ENCODE measurements around the gene VSIG8. TPM values are rescaled to one million over a fixed set of nuclear protein-coding genes. Genes with fewer than 3 reads are reported as not detected.

VSIG8 gene
- total RNA-seq, 1 experiment from 2014 or later: not detected

DNA sequence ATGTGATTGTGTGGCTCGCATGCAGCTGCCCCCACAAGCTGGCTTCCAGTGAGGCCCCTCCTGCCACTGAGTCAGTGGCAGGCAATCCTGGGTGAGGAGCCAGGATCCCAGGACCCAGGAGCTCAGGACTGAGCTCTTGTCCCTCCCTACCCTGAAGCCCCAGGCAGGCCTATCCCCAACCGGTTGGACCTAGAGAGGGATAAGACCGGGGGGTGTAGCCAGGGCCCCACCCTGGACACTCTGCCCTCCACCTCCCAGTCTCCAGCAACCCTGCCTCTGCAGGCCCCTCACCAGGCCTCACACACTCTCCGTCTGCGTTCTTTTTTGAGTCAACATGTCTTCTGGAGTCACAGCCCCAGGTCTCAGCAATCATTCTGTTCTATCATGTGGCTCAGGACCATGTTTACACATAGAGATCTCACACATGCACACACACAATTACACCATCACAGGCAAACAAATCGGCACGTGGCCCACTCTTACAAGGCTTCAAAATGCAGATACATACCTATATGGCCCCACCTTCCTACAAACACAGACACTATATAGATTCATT lies 2.6 kb downstream of the VSIG8 start:
- H3K9me3 ChIP-seq (ENCODE audit: low read depth, low read length, poor library complexity, severe bottlenecking): no peaks in the 10 kb centered on the region
- POLR2A ChIA-PET (ENCODE audit: low non-redundant PET): no interaction called here
- TF ChIP-seq, protein P1, sequence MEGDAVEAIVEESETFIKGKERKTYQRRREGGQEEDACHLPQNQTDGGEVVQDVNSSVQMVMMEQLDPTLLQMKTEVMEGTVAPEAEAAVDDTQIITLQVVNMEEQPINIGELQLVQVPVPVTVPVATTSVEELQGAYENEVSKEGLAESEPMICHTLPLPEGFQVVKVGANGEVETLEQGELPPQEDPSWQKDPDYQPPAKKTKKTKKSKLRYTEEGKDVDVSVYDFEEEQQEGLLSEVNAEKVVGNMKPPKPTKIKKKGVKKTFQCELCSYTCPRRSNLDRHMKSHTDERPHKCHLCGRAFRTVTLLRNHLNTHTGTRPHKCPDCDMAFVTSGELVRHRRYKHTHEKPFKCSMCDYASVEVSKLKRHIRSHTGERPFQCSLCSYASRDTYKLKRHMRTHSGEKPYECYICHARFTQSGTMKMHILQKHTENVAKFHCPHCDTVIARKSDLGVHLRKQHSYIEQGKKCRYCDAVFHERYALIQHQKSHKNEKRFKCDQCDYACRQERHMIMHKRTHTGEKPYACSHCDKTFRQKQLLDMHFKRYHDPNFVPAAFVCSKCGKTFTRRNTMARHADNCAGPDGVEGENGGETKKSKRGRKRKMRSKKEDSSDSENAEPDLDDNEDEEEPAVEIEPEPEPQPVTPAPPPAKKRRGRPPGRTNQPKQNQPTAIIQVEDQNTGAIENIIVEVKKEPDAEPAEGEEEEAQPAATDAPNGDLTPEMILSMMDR (conservative IDR thresholded peaks at IDR 0.05; ENCODE audit: low read depth, low read length): no peak
- TF ChIP-seq EZH2 (IDR thresholded peaks at IDR 0.05; ENCODE audit: borderline replicate concordance, low read depth, low read length, poor library complexity, severe bottlenecking): no peak
- no peaks in the 10 kb centered on the region for H3K27me3 ChIP-seq (replicated peaks; ENCODE audit: insufficient read depth, low read depth, low read length, poor library complexity)
- no peaks in the 10 kb centered on the region for H3K36me3 ChIP-seq (ENCODE audit: insufficient read depth, low read length, poor library complexity, severe bottlenecking)
- CTCF ChIA-PET: no interaction called here
- H3K4me3 ChIP-seq (ENCODE audit: low read depth, low read length, poor library complexity, severe bottlenecking): no peak overlapping the region
- no peak for DNase-seq (ENCODE audit: low spot score)
- no peaks in the 10 kb centered on the region for H3K4me1 ChIP-seq (ENCODE audit: insufficient read depth, low read length, poor library complexity, severe bottlenecking)
- intact Hi-C loops (cut with micrococcal nuclease; ENCODE audit: unreplicated experiment): no loop called here
- BruUV-seq (replicated peaks): no TSS peak
- H3K27ac ChIP-seq (ENCODE audit: low read depth, low read length, poor library complexity, severe bottlenecking): no peak overlapping the region

DNA sequence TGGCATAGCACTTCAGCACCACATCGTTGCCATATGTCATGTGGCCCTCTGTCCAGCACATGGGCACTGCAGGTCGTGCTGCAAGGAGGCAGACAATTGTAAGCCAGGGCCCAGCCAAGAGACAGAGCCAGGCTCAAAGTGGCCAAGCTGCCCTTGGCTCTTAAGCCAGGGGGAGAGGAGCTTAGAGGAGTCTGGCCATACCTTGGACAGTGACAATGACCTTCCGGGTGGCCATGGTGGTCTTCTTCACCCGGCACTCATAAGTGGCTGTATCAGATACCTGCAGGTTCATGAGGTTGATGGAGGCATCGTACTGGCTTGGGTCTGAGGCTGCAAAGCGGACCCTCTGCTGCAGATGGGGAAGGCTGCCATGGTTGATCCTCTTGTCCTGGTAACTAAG lies 4.6 kb downstream of the VSIG8 start:
- Histone ChIP-seq H3K27ac (ENCODE audit: low read depth, low read length, poor library complexity, severe bottlenecking) (no peak overlapping the region), H3K4me3 (ENCODE audit: low read depth, low read length, poor library complexity, severe bottlenecking) (no peak overlapping the region), H3K27me3 (replicated peaks; ENCODE audit: insufficient read depth, low read depth, low read length, poor library complexity) (no peaks in the 10 kb centered on the region), H3K4me1 (ENCODE audit: insufficient read depth, low read length, poor library complexity, severe bottlenecking) (peaks cover 9% of the 10 kb centered on the region), H3K36me3 (ENCODE audit: insufficient read depth, low read length, poor library complexity, severe bottlenecking) (no peaks in the 10 kb centered on the region), H3K9me3 (ENCODE audit: low read depth, low read length, poor library complexity, severe bottlenecking) (no peaks in the 10 kb centered on the region)
- intact Hi-C loops (cut with micrococcal nuclease; ENCODE audit: unreplicated experiment): no loop called here
- CTCF ChIA-PET: no interaction called here
- no peak for DNase-seq (ENCODE audit: low spot score)
- BruUV-seq (replicated peaks): no TSS peak
- no peak for TF ChIP-seq EZH2 (IDR thresholded peaks at IDR 0.05; ENCODE audit: borderline replicate concordance, low read depth, low read length, poor library complexity, severe bottlenecking)
- POLR2A ChIA-PET (ENCODE audit: low non-redundant PET): no interaction called here

DNA sequence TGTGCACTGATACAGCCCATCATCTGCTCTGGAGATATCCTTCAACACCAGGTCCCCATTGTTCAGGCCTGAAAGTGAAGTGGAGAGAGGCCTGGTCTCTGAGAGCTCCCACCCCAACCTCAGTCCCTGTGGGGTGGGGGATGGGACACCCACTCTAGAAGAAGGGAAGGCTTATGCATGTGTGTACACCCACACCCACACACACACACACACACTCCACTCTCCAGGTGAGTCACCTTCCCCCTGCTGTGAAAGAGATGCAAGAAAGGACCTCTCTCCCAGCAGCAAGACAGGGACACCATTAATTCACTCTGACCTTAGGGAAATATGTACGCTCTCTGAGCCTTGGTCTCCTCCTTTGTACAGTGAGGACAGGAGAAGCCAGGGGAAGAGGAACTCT lies 5.9 kb downstream of the VSIG8 start:
- H3K27me3 ChIP-seq (replicated peaks; ENCODE audit: insufficient read depth, low read depth, low read length, poor library complexity): no peaks in the 10 kb centered on the region
- H3K9me3 ChIP-seq (ENCODE audit: low read depth, low read length, poor library complexity, severe bottlenecking): no peaks in the 10 kb centered on the region
- ChIA-PET CTCF (interaction anchor here (0.7 kb wide), 1 partner anchor 585 kb away, joined by 6 read pairs; no protein-coding TSS in a partner anchor), POLR2A (ENCODE audit: low non-redundant PET) (no interaction called here)
- intact Hi-C loops (cut with micrococcal nuclease; ENCODE audit: unreplicated experiment): no loop called here
- no peak overlapping the region for H3K4me3 ChIP-seq (ENCODE audit: low read depth, low read length, poor library complexity, severe bottlenecking)
- no peak for DNase-seq (ENCODE audit: low spot score)
- no peak overlapping the region for H3K27ac ChIP-seq (ENCODE audit: low read depth, low read length, poor library complexity, severe bottlenecking)
- no TSS peak for BruUV-seq (replicated peaks)
- H3K36me3 ChIP-seq (ENCODE audit: insufficient read depth, low read length, poor library complexity, severe bottlenecking): no peaks in the 10 kb centered on the region
- TF ChIP-seq, protein P1 (conservative IDR thresholded peaks at IDR 0.05; ENCODE audit: low read depth, low read length): no peak
- TF ChIP-seq EZH2 (IDR thresholded peaks at IDR 0.05; ENCODE audit: borderline replicate concordance, low read depth, low read length, poor library complexity, severe bottlenecking): no peak
- H3K4me1 ChIP-seq (ENCODE audit: insufficient read depth, low read length, poor library complexity, severe bottlenecking): peaks cover 9% of the 10 kb centered on the region

DNA sequence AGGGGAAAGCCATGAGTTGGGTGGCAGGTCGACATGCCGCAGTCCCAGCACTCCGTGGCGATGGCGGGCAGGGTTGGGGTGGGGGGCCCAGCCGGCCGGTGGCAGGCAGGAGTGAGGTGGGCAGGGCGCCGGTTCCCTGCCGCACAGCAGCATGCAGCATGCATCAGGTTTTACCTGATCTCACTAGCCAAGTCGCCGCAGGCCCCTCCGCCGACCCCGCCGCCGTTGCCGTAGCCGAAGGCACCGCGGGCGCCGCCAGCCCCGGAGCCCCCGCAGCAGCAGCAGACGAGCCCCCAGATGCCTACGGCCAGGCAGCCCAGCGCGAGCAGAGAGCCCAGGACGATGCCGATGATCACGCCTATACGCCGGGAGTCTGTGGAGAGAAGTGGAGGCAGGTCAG lies 6.7 kb downstream of the VSIG8 start:
- Histone ChIP-seq H3K4me1 (ENCODE audit: insufficient read depth, low read length, poor library complexity, severe bottlenecking) (peaks cover 9% of the 10 kb centered on the region), H3K27me3 (replicated peaks; ENCODE audit: insufficient read depth, low read depth, low read length, poor library complexity) (no peaks in the 10 kb centered on the region), H3K9me3 (ENCODE audit: low read depth, low read length, poor library complexity, severe bottlenecking) (no peaks in the 10 kb centered on the region), H3K4me3 (ENCODE audit: low read depth, low read length, poor library complexity, severe bottlenecking) (no peak overlapping the region), H3K36me3 (ENCODE audit: insufficient read depth, low read length, poor library complexity, severe bottlenecking) (no peaks in the 10 kb centered on the region), H3K27ac (ENCODE audit: low read depth, low read length, poor library complexity, severe bottlenecking) (no peak overlapping the region)
- intact Hi-C loops (cut with micrococcal nuclease; ENCODE audit: unreplicated experiment): no loop called here
- no peak for TF ChIP-seq EZH2 (IDR thresholded peaks at IDR 0.05; ENCODE audit: borderline replicate concordance, low read depth, low read length, poor library complexity, severe bottlenecking)
- TF ChIP-seq, protein P1 (conservative IDR thresholded peaks at IDR 0.05; ENCODE audit: low read depth, low read length): no peak
- DNase-seq (ENCODE audit: low spot score): no peak
- POLR2A ChIA-PET (ENCODE audit: low non-redundant PET): no interaction called here
- CTCF ChIA-PET: no interaction called here
- BruUV-seq (replicated peaks): no TSS peak

All from A673 (cell line).